ENCODE results near the gene CD37.

- TF ChIP-seq POLR2A (IDR thresholded peaks at IDR 0.05; ENCODE audit: low read length) (no peak), GATA1 (IDR thresholded peaks at IDR 0.05; ENCODE audit: low read depth, low read length) (no peak)
Measured at GRCh38 chr19:49364083-49364737, 29.0 kb downstream of the CD37 start.

Data from erythroblast (primary cell).